Measurements from ENCODE around the gene DYNC1LI2.

Gene DYNC1LI2

DNA sequence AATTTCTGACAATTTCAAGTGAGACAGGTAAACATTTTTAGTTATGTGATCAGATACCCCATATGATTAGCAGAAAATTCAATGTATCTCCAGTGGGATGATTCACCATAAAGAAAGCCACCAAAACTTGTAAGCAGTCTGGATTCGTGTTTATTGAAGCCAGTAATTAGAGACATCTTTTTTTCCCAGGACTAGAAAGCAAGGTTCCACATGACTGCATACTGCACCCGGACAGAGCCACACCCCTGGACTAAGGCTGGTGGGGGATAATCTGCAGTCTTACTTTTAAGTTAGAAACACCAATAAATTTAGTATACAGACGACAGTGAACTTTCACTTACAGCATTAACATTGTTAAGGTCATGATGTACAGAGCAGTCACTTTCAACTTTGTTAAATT is 30.6 kb downstream of the DYNC1LI2 start:
- H3K9me2 ChIP-seq (replicated peaks; ENCODE audit: control insufficient read depth, low read length) = no peaks in the 10 kb centered on the region
- H3K4me3 ChIP-seq (ENCODE audit: low read length) = no peak overlapping the region
- H3K9me3 ChIP-seq (ENCODE audit: control insufficient read depth, insufficient read depth, low read length) = no peaks in the 10 kb centered on the region
- H3K79me2 ChIP-seq (ENCODE audit: control insufficient read depth, low read length) = no peaks in the 10 kb centered on the region
- H4K20me1 ChIP-seq (ENCODE audit: control insufficient read depth, insufficient read depth, low read depth, low read length) = no peaks in the 10 kb centered on the region
- TF ChIP-seq, protein P1, sequence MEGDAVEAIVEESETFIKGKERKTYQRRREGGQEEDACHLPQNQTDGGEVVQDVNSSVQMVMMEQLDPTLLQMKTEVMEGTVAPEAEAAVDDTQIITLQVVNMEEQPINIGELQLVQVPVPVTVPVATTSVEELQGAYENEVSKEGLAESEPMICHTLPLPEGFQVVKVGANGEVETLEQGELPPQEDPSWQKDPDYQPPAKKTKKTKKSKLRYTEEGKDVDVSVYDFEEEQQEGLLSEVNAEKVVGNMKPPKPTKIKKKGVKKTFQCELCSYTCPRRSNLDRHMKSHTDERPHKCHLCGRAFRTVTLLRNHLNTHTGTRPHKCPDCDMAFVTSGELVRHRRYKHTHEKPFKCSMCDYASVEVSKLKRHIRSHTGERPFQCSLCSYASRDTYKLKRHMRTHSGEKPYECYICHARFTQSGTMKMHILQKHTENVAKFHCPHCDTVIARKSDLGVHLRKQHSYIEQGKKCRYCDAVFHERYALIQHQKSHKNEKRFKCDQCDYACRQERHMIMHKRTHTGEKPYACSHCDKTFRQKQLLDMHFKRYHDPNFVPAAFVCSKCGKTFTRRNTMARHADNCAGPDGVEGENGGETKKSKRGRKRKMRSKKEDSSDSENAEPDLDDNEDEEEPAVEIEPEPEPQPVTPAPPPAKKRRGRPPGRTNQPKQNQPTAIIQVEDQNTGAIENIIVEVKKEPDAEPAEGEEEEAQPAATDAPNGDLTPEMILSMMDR (IDR thresholded peaks at IDR 0.05; ENCODE audit: low read depth, low read length, poor library complexity, severe bottlenecking) = no peak
- TF ChIP-seq EZH2phosphoT487 (IDR thresholded peaks at IDR 0.05; ENCODE audit: borderline replicate concordance, low read length) = no peak
- 0 out of 2 replicates have a peak, but pooled peaks cover 1% of the 10 kb centered on the region for H3F3A ChIP-seq (ENCODE audit: control insufficient read depth, insufficient read depth)
- H3K36me3 ChIP-seq (ENCODE audit: control insufficient read depth, low read length) = peaks cover 33% of the 10 kb centered on the region
- H3K27me3 ChIP-seq (ENCODE audit: control insufficient read depth, low read length) = no peaks in the 10 kb centered on the region
- H3K4me2 ChIP-seq (ENCODE audit: low read length) = no peak overlapping the region
- no peaks in the 10 kb centered on the region for H3K4me1 ChIP-seq (ENCODE audit: control insufficient read depth, low read length)
- no peak overlapping the region for H3K27ac ChIP-seq (ENCODE audit: low read depth, low read length)

DNA sequence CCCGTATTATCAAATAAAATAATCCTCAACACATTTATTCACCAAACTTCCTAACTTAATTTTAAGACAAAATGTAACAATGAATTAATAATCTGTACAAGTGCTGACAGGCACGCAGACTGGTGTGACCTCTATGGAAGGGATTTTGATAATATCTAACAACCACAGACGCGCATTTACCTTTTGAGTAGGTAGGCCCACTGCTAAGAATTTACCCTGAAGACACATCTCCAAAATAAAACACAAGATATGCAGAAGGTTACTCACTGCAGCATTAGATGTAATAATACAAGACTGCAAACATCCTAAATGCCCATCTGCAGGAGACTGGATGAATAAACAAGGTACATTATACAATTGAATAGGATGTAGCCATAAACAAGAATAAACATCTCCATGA is 32.2 kb downstream of the DYNC1LI2 start:
- Histone ChIP-seq H3K27me3 (ENCODE audit: control insufficient read depth, low read length) (no peaks in the 10 kb centered on the region), H3K27ac (ENCODE audit: low read depth, low read length) (no peak overlapping the region), H3K36me3 (ENCODE audit: control insufficient read depth, low read length) (peaks cover 24% of the 10 kb centered on the region), H3K79me2 (ENCODE audit: control insufficient read depth, low read length) (no peaks in the 10 kb centered on the region), H3F3A (ENCODE audit: control insufficient read depth, insufficient read depth) (0 out of 2 replicates have a peak, but pooled peaks cover 4% of the 10 kb centered on the region), H3K9me3 (ENCODE audit: control insufficient read depth, insufficient read depth, low read length) (no peaks in the 10 kb centered on the region), H3K4me3 (ENCODE audit: low read length) (no peak overlapping the region), H4K20me1 (ENCODE audit: control insufficient read depth, insufficient read depth, low read depth, low read length) (no peaks in the 10 kb centered on the region), H3K9me2 (replicated peaks; ENCODE audit: control insufficient read depth, low read length) (no peaks in the 10 kb centered on the region), H3K4me1 (ENCODE audit: control insufficient read depth, low read length) (no peaks in the 10 kb centered on the region), H3K4me2 (ENCODE audit: low read length) (no peak overlapping the region)
- no peak for TF ChIP-seq EZH2phosphoT487 (IDR thresholded peaks at IDR 0.05; ENCODE audit: borderline replicate concordance, low read length)
- TF ChIP-seq, protein P1 (IDR thresholded peaks at IDR 0.05; ENCODE audit: low read depth, low read length, poor library complexity, severe bottlenecking) = no peak

DNA sequence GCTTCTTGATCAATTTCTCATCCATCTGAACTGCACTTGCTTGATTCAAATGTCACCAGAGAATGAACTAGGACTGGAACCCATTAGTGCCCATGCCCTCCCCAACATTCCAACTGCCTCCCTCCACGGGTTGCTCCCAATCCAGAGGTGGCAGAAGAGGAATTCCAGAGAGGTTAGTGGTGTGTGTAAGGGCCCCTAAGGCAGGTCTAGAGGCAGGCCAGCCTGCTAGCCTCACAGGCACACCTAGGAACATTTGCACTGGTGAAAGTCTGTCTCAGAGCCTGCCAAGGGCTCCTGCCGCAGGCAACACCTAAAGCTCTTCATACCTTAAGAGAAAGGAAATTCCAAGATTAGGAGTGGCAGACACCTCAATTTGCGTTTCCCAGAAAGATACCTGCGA is 33.6 kb downstream of the DYNC1LI2 start:
- no peak overlapping the region for H3K27ac ChIP-seq (ENCODE audit: low read depth, low read length)
- H3F3A ChIP-seq (ENCODE audit: control insufficient read depth, insufficient read depth) = 0 out of 2 replicates have a peak, but pooled peaks cover 4% of the 10 kb centered on the region
- no peaks in the 10 kb centered on the region for H3K9me2 ChIP-seq (replicated peaks; ENCODE audit: control insufficient read depth, low read length)
- no peaks in the 10 kb centered on the region for H3K27me3 ChIP-seq (ENCODE audit: control insufficient read depth, low read length)
- H3K36me3 ChIP-seq (ENCODE audit: control insufficient read depth, low read length) = peaks cover 9% of the 10 kb centered on the region
- H3K4me1 ChIP-seq (ENCODE audit: control insufficient read depth, low read length) = no peaks in the 10 kb centered on the region
- no peaks in the 10 kb centered on the region for H4K20me1 ChIP-seq (ENCODE audit: control insufficient read depth, insufficient read depth, low read depth, low read length)
- H3K4me3 ChIP-seq (ENCODE audit: low read length) = no peak overlapping the region
- H3K79me2 ChIP-seq (ENCODE audit: control insufficient read depth, low read length) = no peaks in the 10 kb centered on the region
- H3K4me2 ChIP-seq (ENCODE audit: low read length) = no peak overlapping the region
- TF ChIP-seq, protein P1 (IDR thresholded peaks at IDR 0.05; ENCODE audit: low read depth, low read length, poor library complexity, severe bottlenecking) = no peak
- no peak for TF ChIP-seq EZH2phosphoT487 (IDR thresholded peaks at IDR 0.05; ENCODE audit: borderline replicate concordance, low read length)
- H3K9me3 ChIP-seq (ENCODE audit: control insufficient read depth, insufficient read depth, low read length) = no peaks in the 10 kb centered on the region
